ENCODE data around the gene BCAS3. TPM values are rescaled to one million over a fixed set of nuclear protein-coding genes. Genes with fewer than 3 reads are reported as not detected.
A peak's percentile ranks its signal among the peaks of the same experiment; 100 is the strongest.

Gene BCAS3
- total RNA-seq, 4 donors from 2014 or later, result 13.0 to 27.8 (median 20.7) TPM

GRCh38 chr17:61294777-61295176 lies 617.1 kb downstream of the BCAS3 start:
- DNase-seq, result no peak
- Histone ChIP-seq H3K9me3 (no peaks in the 10 kb centered on the region), H3K4me3 (no peak overlapping the region), H3K27me3 (no peaks in the 10 kb centered on the region), H3K36me3 (no peaks in the 10 kb centered on the region), H3K27ac (peak overlapping the region in 2 of 4 donors; percentile 42 to 56), H3K4me1 (peaks cover 0 to 22% (median 6%) of the 10 kb centered on the region in 3 donors)
- intact Hi-C loops (cut with DNase I), result no loop called here
- WGBS, 2 donors, result 51 to 57% methylated on average over 3 of the region's 3 CpGs
- TF ChIP-seq CTCF (IDR thresholded peaks at IDR 0.05) (no peak), POLR2A (IDR thresholded peaks at IDR 0.05) (no peak)

- Histone ChIP-seq H3K36me3 (no peaks in the 10 kb centered on the region), H3K9me3 (no peaks in the 10 kb centered on the region), H3K4me1 (peaks cover 0 to 18% (median 6%) of the 10 kb centered on the region in 3 donors), H3K4me3 (no peak overlapping the region), H3K27ac (no peak overlapping the region), H3K27me3 (no peaks in the 10 kb centered on the region)
- WGBS, 2 donors, result 82 to 87% methylated on average over 2 of the region's 2 CpGs
- no peak for DNase-seq
- TF ChIP-seq CTCF (IDR thresholded peaks at IDR 0.05), result no peak
- intact Hi-C loops (cut with DNase I), result no loop called here
Observed at GRCh38 chr17:61296058-61296457, 618.4 kb downstream of the BCAS3 start.

- no peaks in the 10 kb centered on the region for H3K27me3 ChIP-seq
- intact Hi-C loops (cut with DNase I), result no loop called here
- H3K27ac ChIP-seq, result peak overlapping the region in 1 of 4 donors; percentile 16
- peaks cover 0 to 16% (median 0%) of the 10 kb centered on the region in 3 donors for H3K4me1 ChIP-seq
- 74 to 78% methylated on average over 8 of the region's 9 CpGs for WGBS, 2 donors
- H3K36me3 ChIP-seq, result no peaks in the 10 kb centered on the region
- no peaks in the 10 kb centered on the region for H3K9me3 ChIP-seq
- DNase-seq, result no peak
- H3K4me3 ChIP-seq, result no peak overlapping the region
- TF ChIP-seq POLR2A (IDR thresholded peaks at IDR 0.05) (no peak), CTCF (IDR thresholded peaks at IDR 0.05) (no peak)
Observed at GRCh38 chr17:61299517-61300513, 622.2 kb downstream of the BCAS3 start.

GRCh38 chr17:61302953-61303816 lies 625.5 kb downstream of the BCAS3 start:
- DNase-seq, result no peak
- Histone ChIP-seq H3K27ac (peak overlapping the region in 3 of 4 donors; percentile 31 to 74 (median 54)), H3K27me3 (no peaks in the 10 kb centered on the region), H3K4me3 (no peak overlapping the region), H3K9me3 (no peaks in the 10 kb centered on the region), H3K36me3 (no peaks in the 10 kb centered on the region), H3K4me1 (peaks cover 0 to 20% (median 0%) of the 10 kb centered on the region in 3 donors)
- TF ChIP-seq CTCF (IDR thresholded peaks at IDR 0.05) (no peak), POLR2A (IDR thresholded peaks at IDR 0.05) (no peak)
- 76 to 78% methylated on average over 11 of the region's 12 CpGs for WGBS, 2 donors
- intact Hi-C loops (cut with DNase I), result no loop called here

- TF ChIP-seq CTCF (IDR thresholded peaks at IDR 0.05) (no peak), POLR2A (IDR thresholded peaks at IDR 0.05) (no peak)
- H3K27me3 ChIP-seq, result no peaks in the 10 kb centered on the region
- no peak for DNase-seq
- H3K36me3 ChIP-seq, result no peaks in the 10 kb centered on the region
- no peaks in the 10 kb centered on the region for H3K9me3 ChIP-seq
- peaks cover 0 to 23% (median 0%) of the 10 kb centered on the region in 3 donors for H3K4me1 ChIP-seq
- no peak overlapping the region for H3K4me3 ChIP-seq
- H3K27ac ChIP-seq, result peak overlapping the region in 3 of 4 donors; percentile 31 to 61 (median 54)
- intact Hi-C loops (cut with DNase I), result no loop called here
Observed at GRCh38 chr17:61303817-61304096, 626.1 kb downstream of the BCAS3 start.
